HG03469 (cell line): ENCODE measurements around the gene WIPF1.

Experiments used
- ATAC-seq: cut with Tn5 transposase; IDR thresholded peaks from one replicate; pipeline ENCODE4 v1.9.1; 2021; ENCODE audit warnings: mild to moderate bottlenecking, moderate library complexity, moderate number of reproducible peaks; ENCODE audit not compliant: unreplicated experiment

The WIPF1 gene

DNA sequence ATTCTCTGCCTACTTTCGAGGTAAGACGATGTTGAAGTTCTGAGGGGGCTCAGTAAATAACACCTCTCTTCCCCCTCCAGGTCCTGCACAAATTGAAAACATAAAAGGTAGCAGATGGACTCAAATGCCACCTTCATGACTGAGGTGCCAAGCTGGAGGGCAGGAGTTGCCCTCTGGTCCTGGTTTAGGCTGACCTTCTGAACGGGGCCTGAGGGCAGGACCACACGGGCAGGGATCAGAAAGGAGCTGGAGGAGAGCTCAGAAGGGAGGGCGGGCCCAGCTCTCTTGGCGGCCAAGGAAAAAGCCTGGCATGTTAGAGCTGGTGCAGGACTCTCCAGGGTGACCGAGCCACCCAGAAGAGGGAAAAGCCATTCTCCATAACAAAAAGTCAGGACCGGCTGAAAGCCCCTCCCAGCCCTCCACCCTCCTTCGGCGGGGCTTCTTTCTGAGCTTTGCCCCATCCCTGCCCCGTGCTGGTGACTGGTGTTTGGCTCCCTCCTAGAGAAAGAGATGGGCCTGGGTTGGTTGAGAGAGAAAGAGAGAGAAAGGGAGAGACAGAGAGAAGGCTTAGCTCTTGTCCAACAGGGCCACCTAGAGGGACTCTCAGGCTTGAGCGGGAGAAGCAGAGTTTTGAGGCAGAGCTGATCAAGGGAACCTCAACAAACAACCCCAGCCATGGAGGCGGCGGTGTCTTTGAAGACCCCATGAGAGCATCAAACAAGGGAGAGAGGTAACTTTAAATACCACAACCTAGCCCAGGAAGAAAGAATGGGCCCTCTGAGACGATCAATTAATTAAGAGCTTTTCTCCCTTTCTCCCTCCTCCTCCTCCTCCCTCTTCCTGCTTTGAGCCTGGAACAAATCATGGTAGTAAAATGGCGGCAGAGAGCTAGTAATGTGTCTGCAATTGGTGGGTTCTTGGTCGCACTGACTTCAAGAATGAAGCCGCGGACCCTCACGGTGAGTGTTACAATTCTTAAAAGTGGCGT, 50.8 kb downstream of the WIPF1 start:
- ATAC-seq: no peak

DNA sequence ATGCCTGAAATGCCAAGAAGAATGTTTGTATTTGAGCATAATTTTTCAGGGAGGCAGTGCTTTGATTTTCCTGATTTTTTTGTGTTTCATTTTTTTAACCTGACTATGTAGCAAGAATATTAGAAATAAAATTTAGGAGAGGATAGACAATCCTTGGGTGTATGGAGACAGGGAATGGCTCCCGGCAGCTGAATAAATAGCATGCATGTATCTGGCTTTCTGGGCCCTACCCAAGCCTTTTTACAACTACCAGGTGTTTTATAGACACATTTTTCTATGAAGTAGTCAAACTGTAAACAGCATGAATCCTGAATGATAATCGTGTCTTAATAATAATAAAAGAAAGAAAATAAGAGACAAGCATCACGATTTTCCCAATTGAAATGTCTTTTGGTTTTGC, 52.4 kb downstream of the WIPF1 start:
- ATAC-seq: no peak

DNA sequence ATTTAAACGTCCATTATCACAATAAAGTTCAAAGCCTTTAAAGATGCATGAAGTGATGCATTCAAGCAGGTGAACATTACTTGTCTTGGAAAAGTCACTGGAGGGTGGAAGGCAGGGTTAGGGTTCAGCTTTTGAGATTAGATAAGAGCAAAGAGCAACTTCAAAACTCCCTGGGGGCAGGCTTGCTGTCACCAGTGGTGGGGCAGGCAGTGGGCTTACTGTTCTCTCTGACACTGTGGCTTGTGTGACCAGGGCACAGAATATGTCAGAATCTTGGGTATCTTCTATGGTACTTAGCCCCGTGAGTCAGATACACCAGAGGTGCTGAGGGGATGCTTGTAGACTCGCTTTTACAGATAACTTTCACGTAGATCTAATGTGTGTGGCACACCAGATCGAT, 52.8 kb downstream of the WIPF1 start:
- ATAC-seq: no peak

DNA sequence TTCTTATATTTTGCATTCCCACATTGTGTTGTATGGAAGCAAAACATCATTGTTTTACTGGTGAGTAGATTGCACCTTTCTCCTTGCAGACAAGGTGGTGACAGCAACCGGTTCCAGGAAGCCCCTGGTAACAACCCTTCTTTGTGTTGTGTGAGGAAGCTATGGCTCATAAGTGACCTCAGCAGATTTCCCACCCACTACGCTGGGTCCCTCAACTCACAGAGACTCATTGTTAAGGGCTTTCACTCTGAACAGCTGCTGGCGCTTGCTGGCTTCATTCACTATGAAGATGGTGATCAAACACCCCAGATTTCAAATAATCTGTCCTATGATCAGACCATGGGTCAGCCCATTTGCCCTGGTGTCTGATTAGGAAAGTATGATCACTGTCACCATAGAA, 53.4 kb downstream of the WIPF1 start:
- ATAC-seq: no peak

DNA sequence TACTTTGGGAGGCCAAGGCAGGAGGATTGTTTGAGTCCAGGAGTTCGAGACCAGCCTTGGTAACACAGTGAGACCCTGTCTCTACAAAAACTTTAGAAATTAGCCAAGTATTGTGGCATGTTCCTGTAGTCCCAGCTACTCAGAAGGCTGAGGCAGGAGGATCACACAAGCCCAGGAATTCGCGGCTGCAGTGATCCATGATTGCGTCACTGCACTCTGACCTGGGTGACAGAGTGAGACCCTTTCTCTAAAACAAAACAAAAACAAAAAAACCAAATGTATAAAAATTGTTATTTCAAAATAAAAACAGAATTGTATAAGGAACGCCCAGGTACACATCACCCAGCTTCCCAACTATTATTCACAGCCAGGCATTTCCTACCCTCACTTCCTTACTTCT, 56.7 kb downstream of the WIPF1 start:
- no peak for ATAC-seq

DNA sequence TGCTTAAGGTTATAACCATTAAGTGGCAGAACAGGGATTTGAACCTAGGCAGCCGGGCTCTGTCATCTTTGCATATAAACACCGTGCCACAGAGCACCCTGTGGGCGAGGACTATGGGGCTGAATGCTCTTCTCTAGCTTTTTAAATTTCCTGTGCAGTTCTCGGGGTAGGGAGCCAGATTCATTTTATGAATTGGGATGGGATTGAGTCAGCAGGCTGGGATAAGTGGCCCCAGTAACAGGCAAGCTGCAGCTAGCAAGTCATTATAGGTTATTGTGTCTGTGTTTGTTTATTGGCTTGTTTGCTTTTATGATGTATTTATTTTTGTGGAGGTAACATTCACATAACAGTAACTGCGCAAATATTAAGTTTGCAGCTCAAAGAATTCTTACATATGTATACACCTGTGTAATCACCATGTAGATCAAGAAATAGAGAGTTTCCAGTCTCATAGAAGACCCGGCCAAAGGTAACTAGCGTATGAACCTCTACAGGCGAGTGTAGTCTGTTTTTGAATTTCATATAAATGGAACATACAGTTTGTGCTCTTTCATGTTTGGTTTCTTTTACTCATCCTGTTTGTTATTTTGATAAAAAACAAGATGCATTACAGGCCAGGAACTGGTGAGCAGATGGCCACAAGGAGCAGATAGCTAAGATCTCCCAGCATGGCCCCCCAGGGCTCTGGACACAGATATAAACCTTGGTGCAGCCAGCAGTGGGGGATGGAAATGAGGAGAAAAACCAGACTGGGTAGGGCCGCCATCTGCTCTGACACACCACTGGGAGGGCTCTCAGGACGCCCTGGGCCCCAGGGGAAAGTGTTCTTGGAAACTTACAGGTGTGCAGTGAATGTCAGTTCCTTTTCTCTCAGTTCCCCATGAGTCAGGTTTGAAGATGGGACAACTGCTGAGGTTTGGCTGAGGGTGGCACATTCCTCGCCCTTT, 61.6 kb downstream of the WIPF1 start:
- no peak for ATAC-seq

DNA sequence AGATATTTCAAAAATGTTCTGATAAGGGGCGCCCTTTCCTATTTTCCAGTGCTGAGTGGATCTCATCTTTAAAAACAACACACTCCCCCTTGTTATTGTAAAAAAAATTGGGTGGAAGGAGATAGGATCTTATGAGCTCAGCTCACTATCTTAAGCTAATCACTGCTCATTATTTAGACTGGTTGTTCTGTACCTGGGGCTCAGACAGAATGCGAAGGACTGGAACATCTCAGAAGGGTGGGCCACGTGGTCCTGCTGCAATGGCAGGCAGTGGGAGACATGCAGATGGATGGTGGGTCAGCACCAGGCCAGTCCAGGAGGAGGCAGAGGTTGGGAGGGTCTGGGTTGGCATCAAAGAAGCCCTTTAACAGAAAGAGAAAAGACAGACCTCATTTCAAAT, 62.5 kb downstream of the WIPF1 start:
- no peak for ATAC-seq

DNA sequence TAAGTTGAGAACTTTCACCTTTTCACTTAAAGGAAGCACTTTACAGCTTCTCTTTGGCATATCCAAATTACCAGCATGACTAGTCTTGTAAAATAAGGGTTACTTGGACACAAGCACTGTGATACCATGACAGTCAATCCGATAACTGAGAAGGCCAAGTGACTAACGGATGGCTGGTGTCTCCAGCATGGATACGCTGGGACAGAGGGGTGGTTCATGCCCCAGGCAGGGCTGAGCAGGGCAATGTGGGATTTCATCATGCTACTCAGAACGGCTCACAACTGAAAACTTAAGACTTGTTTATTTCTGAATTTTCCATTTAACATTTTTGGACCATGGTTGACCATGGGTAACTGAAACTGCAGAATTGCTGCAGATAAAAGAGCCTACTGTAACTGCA, 67.7 kb downstream of the WIPF1 start:
- ATAC-seq: no peak

DNA sequence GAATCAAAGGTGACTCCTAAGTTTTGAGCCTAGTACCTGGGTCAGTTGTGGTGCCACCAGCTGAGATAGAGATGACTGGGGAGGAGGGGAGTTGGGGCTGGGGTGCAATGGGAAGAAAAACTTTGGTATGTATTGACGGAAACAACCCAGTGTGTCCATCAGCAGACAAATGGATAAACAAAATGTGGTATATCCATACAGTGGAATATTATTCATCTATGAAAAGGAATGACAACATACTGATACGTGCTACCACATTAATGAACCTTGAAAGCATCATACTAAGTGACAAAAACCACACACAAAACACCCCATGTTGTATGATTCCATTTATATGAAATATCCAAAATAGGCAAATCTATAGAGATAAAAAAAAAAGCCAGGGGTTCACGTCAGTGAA, 69.6 kb downstream of the WIPF1 start:
- ATAC-seq: no peak

DNA sequence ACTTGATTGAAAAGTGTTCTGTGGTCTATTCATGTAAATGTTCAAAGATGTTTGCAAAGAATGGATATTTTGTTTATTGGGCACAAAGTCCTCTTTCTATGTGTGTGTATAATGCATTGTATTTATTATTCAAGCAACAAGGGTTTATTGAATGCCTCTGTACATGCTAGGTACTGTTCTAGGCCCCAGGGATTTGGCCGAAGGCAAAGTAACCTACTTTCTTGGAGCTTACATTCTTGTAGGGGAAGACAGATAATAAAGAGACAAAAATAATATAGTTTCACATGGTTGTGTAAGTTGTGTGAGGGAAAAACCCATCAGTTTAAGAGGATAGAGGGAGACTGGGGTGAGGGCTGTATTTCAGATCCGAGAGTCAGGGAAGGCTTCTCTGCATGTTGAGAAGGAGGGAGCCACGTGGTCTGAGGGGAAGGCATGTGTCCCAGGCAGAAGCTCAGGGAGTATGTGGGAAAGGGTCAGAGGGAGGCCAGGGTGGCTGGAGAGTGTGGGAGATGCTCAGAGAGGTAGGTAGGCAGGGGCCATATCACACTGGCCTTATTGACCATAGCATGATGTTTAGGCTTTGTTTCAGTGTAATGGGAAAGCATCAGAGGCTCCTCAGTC, 70.4 kb downstream of the WIPF1 start:
- ATAC-seq: no peak

DNA sequence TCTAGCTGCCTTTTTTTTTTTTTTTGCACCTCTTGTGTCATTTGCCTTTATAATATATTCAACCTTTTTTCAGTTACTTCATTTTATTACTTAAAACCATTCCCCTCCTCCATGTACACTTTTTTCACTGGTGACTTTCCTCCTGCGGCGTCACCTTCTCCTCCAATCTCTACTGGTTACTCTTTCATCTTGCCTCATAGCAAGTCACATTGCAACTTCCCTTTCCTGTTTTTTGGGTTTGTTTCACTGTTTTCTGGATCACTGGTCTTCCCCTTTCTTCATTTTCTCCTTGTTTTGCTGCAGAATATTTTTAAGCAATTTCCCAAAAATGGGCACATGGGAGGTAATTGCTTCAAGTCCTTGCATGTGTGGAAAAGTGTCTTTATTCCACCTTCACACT, 73.1 kb downstream of the WIPF1 start:
- no peak for ATAC-seq

DNA sequence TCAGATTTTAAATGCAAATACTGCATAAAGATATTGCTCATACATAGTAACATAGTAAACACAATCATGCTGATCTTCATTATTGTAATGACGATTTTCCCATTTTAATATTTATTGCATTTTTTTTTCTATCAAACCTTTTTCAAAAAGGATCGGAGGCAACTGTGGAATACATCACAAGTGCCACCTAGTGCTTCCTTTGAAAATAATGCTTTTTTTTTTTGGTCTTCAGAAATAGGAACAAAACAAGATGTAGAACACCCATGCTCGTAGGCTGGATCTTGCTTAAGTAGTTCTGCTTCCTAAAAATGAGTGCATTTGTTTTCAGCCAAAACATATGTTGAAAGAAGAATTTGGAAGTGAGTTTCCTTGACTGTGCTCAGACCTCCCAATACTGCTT, 75.1 kb downstream of the WIPF1 start:
- no peak for ATAC-seq

DNA sequence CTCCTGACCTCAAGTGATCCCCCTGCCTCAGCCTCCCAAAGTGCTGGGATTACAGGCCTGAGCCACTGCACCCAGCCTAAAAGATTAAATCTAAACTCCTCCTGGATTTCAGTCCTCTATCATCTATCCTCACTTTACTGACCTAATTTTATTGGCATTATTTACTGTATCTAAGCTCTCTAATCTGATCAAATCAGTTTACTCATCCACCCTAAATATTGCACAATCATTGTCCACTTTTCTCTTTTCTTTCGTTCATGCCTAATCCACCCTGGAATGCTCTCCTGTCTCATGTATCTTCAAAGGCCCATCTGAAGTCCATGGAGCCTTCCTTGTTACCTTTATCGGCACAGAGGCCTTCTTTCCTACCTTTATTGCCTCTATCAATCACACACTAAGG, 79.2 kb downstream of the WIPF1 start:
- no peak for ATAC-seq

DNA sequence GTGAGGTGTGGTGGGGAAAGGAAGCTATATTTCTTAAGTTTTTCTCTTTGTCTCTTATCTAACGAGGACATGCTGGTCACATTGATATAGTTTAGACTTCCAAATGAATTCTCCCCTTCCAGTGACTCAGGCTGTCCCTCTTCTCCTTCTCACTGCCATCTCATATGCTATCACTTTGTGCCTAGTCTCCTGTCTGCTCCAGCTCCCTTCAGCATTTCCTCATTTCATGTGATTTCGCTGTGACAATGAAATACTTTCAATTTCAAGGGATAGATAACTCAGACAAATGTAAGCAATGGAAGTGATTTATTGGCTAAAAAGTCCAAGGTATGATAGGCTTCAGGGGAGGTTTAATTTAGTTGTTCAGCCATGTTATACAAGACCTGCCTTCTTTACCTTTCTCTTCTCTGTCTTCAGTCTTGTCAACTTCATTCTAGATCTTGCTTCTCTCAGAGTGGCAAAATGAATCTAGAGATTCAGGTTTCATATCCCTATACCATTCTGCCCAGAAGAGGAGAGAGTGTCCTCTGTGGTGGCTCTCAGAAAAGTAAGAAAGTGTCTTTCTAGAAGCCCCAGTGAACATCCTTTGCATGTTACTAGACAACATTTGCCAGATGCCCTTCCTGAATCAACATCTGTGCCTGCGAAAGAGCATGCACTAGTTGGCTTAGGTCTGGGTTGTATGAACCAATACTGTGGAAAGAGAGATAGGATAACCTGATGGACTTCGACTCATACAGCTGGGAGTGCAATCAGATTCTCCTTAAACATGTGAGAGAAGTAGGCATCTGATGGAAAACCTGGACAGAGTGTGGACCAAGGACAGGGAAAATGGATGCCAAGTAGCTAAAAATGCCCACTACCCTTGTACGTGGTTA, 80.9 kb downstream of the WIPF1 start:
- ATAC-seq: no peak

DNA sequence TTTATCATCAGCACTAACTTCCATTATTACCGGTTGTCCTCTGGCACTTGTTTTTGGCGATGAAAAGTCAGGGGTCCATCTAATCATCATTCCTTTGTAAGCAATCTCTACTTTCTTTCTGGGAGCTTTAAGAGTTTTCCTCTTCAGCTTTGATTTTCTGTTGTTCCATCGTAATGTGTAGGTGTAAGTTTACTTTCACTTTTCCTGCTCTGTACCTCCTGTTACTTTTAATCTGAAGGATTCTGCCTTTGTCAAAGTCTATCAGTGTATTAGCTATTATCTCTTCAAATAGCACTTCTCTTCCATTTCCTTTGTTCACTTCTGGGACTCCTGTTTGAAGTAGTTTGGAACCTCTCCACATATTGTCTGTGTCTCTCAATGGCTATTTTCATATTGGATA, 85.3 kb downstream of the WIPF1 start:
- no peak for ATAC-seq

DNA sequence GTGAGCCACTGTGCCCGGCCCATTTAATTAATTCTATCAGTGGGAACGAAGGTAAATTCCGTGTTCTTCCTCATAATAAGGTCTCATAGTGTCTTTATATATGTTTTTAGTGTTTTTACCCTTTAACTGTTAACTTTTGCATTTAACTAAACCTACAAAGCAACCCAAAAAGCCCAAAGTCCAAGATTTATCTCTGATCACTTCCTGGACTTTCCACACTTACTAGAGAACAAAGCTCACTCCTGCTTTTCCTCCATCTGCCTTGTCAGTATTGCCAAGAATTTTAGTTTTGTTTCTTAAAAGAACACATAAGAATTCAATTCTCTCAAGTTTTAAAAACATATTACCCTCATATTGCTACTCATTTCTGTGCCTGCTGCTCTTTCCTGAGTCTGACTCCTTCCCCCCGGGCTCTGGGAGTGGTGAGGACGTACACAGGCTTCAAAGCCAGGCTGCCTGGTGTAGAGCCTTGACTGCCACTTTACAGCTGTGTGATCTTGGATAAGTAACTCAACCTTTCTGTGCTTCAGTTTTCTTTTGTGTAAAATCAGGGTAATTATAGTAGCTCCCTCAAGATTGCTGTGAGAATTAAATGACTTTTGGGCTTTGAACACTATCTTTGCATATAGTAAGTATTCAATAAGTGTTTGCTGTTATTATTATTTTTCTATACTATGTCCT, 85.9 kb downstream of the WIPF1 start:
- no peak for ATAC-seq

DNA sequence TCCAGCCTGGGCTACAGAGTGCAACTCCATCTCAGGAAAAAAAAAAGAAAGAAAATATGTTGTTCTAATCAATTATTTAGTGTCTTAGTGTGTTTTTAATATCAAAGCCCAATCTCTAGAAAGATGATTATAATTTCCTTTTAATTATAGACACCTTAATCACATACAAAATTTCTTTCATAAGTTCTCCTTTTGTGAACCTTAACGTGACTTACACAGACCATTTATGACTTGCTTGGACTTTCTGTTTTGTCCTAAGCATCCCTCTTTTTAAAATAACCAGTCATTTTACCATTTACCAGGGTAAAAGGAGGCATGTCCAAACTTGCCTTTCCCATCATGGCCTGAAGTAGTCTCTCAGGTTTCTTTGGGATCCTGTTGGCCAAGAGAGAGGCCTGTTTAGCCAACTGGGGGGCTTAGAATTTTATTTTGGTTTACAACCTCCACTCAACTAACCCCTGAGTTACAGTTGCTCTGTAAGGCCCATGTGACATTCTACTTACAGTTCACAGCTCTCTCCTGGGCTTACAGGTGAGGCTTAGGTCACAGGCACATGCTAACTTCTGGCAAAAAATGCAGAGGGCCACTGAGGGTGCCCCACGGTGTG, 86.9 kb downstream of the WIPF1 start:
- ATAC-seq: no peak
